Astrocyte of the cerebellum (primary cell): ENCODE results near the gene GRAMD2B.

Source experiments
- DNase-seq: peaks from one replicate; pipeline ENCODE4 v3.0.0-alpha.2; 2011; ENCODE audit warnings: low read depth
- H3K4me3 ChIP-seq: 2 replicates; pipeline ENCODE4 v1.5.1; 2011; ENCODE audit warnings: mild to moderate bottlenecking, low read depth, low read length, moderate library complexity
- CTCF ChIP-seq: IDR thresholded peaks from 2 replicates; pipeline ENCODE4 v1.5.1; 2012; ENCODE audit warnings: low read length, low read depth, moderate library complexity, mild to moderate bottlenecking; ENCODE audit errors: missing control alignments
- in situ Hi-C: cut with HindIII; loops from 2 replicates; pipeline ENCODE4 v1.10.0; 2017; ENCODE audit warnings: low sequenced_read_pairs

Gene GRAMD2B

GRCh38 chr5:126479810-126480209, 56.6 kb downstream of the GRAMD2B start:
- in situ Hi-C loops: loop anchor here (5.0 kb wide), 2 partner anchors 48 to 52 kb away; no protein-coding TSS in a partner anchor
- no peak for DNase-seq
- H3K4me3 ChIP-seq: no peak overlapping the region
- no peak for TF ChIP-seq CTCF

GRCh38 chr5:126480824-126481223, 57.6 kb downstream of the GRAMD2B start:
- TF ChIP-seq CTCF: no peak
- no peak for DNase-seq
- H3K4me3 ChIP-seq: no peak overlapping the region
- in situ Hi-C loops: loop anchor here (5.0 kb wide), 1 partner anchor 49 kb away; no protein-coding TSS in a partner anchor

- in situ Hi-C loops: loop anchor here (5.0 kb wide), 1 partner anchor 49 kb away; no protein-coding TSS in a partner anchor
- no peak for DNase-seq
- no peak for TF ChIP-seq CTCF
- no peak overlapping the region for H3K4me3 ChIP-seq
Observed at GRCh38 chr5:126481243-126481642, 58.0 kb downstream of the GRAMD2B start.

GRCh38 chr5:126482591-126482990, 59.4 kb downstream of the GRAMD2B start:
- no peak overlapping the region for H3K4me3 ChIP-seq
- no peak for TF ChIP-seq CTCF
- in situ Hi-C loops: loop anchor here (5.0 kb wide), 1 partner anchor 50 kb away; no protein-coding TSS in a partner anchor
- DNase-seq: no peak

- no peak for TF ChIP-seq CTCF
- no peak overlapping the region for H3K4me3 ChIP-seq
- in situ Hi-C loops: loop anchor here (5.0 kb wide), 1 partner anchor 51 kb away; no protein-coding TSS in a partner anchor
- no peak for DNase-seq
Observed at GRCh38 chr5:126483156-126483555, 59.9 kb downstream of the GRAMD2B start.

- in situ Hi-C loops: loop anchor here (5.0 kb wide), 1 partner anchor 52 kb away; no protein-coding TSS in a partner anchor
- no peak overlapping the region for H3K4me3 ChIP-seq
- DNase-seq: no peak
- TF ChIP-seq CTCF: no peak
Observed at GRCh38 chr5:126484253-126484652, 61.0 kb downstream of the GRAMD2B start.

- no peak for DNase-seq
- in situ Hi-C loops: no loop called here
- H3K4me3 ChIP-seq: no peak overlapping the region
- no peak for TF ChIP-seq CTCF
Observed at GRCh38 chr5:126486332-126486731, 63.1 kb downstream of the GRAMD2B start.
